GM08714 (cell line): Measurements from ENCODE around the gene VIPR2.
"Not testable (repeated sequence)": the region's sequence is repeated elsewhere in the genome, so short reads cannot be mapped to it uniquely, and the experiment has no call there.

ENCODE experiments used
- H3K4me3 ChIP-seq: fragments of 200-500 bp; sonication (Bioruptor generic); 2 replicates; pipeline ENCODE4 v1.5.1; 2014; ENCODE audit warnings: mild to moderate bottlenecking, low read length, inconsistent platforms
- ZNF274 ChIP-seq: IDR thresholded peaks from 2 replicates; pipeline ENCODE4 v1.6.1; 2012; ENCODE audit warnings: mild to moderate bottlenecking, low read depth, low read length

VIPR2 gene

DNA sequence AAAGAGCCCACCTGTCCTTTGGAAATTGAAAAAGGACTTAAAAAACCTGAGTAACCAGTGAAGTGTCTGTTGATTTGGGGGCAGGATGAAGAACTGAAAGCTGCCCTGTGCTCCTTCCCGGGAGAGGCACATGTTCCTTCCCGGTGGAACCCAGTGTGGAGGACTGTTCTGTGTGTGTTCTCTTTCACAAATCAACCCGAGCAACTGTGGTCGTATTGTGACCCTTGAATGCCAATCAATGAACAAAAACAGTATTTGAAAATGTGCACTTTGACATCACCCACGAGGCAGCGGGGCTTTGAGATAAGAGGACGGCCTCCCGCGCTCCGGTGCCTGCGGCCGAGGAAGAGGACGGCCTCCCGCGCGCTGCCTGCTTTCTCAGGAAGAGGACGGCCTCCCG lies 139.0 kb downstream of the VIPR2 start:
- no peak for TF ChIP-seq ZNF274
- peak overlapping the region; percentile 47; the same call in 1 of the 2 replicates for H3K4me3 ChIP-seq

DNA sequence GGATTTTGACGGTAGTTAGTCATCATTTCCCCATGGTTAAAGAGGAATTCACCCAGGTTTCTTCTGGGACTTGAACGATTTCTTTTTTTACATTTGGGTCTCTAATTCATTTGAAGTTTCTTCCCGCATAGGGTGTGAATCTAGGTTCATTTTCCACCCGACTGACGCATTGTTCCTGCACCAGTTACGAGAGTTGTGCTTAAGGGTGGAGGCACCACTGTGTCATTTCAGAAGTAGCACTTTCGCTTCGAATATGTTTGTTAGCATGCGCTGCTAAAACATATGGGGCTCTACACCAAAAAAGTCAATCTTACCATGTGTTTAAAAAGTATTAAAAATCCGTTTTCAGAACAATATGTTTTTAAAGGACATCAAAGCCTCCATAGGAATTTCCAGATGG lies 140.3 kb downstream of the VIPR2 start:
- no peak overlapping the region for H3K4me3 ChIP-seq

DNA sequence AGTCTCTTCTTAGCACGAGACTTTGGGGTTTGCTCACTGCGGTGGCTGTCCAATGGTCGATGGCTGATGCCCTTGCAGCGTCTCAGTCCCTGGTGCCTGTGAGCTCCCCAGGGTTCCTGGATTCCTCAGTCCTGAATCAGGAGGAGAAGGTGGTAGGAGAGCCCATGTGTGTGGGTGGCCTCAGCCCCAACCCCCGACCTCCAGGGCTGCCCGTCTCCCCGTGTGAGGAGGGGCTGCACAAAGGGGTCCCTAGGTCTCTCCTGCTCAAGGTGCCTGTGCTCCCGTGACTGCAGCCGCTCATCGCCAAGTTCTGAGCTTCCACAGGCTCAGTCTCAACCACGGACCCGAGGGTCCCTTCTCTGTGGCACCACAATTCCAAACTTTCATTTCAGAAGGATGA lies 142.9 kb downstream of the VIPR2 start:
- TF ChIP-seq ZNF274, result no peak
- H3K4me3 ChIP-seq, result no peak overlapping the region

More for the DNA sequence above, 140.3 kb downstream of the VIPR2 start:
- no peak for TF ChIP-seq ZNF274

DNA sequence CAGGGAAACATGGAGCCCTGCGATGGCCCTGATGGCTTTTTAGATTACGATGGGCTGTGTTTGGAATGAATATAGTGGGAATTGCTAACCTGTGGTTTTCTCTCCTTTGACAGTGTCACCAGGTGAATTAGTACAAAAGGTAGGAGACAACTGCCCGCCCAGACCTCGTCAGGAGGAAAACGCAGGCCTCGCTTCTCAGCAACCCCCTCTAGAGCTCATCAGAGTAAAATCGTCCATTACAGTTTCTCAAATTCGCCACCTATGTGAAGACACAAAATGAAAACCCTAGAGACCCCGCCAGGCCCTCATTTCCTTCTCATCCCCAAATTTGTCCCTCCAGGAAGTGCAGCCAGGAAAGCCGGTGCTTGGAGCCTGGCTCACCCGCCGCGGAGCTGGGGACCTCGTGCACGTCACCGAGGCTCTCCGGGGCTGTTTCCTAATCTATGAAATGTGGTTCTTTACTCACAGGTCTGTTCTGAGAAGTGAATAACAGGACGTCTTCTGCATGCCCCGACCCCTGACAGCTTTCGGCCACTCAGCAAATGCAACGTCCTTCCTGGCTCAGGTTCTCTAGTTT lies 143.7 kb downstream of the VIPR2 start:
- TF ChIP-seq ZNF274, result no peak
- H3K4me3 ChIP-seq, result no peak overlapping the region

DNA sequence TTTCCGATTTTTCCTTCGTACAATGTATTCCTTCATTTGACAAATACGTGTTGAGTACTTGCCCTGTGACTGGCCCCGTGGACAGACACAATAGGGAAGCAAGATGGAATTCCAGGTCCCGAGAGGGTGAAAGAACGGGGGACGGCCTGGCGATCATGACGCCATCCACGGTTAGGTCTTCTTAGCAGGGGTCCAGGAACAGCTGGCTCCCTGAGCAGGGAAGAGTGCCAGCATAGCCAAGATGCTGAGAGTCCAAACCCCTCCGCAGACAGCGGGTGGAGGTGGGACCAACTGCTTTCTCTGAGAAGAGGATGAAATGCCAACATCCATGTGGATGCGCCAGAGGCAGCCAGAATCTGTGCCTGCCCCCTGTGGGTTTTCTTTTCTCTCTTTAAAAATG lies 144.6 kb downstream of the VIPR2 start:
- TF ChIP-seq ZNF274, result no peak
- no peak overlapping the region for H3K4me3 ChIP-seq

DNA sequence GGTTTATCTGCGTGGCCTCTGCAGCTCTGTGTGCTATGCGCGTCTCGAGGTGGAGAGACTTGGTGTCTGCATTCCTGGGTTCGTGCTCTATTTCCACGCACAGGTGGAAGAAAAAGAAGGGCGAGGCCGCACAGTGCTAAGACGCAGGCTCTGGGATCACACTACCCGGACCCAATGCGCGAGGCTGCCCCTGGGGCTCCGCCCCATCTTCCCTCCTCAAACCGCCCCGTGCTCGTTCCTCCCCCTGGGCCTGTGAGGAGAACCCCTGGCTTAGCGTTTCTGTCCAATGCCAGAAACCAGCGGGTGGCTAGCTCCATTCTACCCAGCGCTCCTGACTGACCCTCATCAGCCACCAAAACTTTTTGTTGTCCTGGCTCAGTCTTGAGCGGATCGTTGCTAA lies 145.2 kb downstream of the VIPR2 start:
- TF ChIP-seq ZNF274, result no peak
- no peak overlapping the region for H3K4me3 ChIP-seq

DNA sequence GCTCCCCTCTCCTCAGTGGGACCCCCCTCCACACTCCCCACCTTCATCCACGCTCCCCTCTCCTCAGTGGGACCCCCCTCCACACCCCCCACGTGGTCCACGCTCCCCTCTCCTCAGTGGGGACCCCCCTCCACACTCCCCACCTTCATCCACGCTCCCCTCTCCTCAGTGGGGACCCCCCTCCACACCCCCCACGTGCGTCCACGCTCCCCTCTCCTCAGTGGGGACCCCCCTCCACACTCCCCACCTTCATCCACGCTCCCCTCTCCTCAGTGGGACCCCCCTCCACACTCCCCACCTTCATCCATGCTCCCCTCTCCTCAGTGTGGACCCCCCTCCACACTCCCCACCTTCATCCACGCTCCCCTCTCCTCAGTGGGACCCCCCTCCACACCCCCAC lies 146.4 kb downstream of the VIPR2 start:
- H3K4me3 ChIP-seq, result not testable (repeated sequence)

DNA sequence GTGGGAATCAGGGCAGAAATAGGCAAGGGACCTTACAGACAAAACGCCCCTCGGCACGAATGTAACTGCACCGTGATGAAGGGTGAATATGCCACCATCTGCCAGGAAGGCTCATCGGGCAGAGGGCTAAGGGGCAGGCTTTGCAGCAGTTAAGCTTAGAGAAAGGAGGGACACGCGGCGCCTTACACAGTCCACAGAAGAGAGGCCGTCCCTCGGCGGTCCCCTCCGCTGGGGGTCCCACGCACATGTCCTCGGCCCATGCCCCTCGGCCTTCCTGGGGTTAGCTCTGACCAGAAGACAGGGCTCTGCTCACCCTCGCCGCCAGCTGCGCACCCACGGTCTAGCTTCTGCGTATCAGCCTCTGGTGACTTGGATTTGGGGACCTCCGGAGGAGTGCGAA lies 147.2 kb downstream of the VIPR2 start:
- TF ChIP-seq ZNF274, result no peak
- no peak overlapping the region for H3K4me3 ChIP-seq

DNA sequence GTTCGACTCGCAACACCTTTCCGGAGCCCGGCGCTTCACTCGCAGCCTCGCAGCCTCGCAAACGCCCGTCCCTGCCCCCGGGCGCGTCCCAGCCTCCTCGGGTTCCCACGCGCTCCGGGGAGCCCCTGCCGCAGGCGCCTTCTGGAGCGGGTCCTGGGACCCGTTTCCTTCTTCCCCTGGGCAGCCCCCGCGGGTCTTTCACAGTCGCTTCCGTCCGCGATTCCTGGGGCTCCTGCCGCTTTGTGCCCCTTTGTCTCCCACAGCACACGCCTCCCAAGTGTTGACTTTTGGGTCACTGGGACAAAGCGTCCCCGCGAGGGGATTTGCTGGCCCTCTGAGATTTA lies 147.6 kb downstream of the VIPR2 start:
- TF ChIP-seq ZNF274, result no peak
- H3K4me3 ChIP-seq, result no peak overlapping the region

DNA sequence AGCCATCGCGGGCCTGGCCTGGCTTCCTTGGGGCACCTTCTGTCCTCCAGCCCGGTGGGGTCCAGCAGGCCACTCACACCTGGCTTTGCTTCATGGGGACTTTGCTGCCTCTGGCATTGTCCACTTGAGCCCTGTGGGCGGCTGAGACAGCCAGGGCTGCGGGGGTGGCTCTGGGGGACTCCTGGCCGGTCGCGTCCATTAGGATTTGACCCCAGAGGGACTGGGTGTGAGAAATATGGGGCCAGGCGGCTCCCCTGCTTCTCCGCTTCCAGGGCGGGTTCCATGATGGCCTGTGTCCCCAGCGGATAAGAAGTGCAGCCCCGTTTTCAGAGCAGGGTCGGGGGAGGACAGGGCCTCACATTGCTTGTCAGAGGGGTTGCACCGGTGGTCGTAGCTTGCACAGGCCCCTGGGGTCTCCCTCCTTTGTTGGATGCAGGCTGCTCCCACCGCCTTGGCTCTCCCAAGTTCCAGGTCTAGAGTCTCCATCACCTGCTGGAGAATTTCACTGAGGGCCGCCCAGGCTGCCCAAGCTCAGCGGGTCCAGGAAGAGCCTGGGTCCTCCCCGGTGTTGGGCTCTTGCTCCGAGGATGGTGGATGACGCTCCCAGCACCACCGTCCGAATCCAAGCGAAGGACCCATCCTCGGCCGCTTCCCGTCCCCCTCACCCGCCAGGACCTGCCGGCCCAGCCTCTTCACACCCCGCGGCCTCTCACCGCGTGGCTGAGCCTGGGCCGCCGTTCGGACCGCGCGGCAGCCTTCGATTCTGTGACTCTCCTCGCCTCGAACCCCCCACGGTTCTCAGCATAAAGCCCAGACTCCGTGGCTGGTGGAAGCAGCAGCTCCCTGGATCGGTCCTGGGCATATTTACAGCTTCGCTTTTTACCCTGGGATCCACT lies 148.2 kb downstream of the VIPR2 start:
- no peak for TF ChIP-seq ZNF274
- H3K4me3 ChIP-seq, result no peak overlapping the region

DNA sequence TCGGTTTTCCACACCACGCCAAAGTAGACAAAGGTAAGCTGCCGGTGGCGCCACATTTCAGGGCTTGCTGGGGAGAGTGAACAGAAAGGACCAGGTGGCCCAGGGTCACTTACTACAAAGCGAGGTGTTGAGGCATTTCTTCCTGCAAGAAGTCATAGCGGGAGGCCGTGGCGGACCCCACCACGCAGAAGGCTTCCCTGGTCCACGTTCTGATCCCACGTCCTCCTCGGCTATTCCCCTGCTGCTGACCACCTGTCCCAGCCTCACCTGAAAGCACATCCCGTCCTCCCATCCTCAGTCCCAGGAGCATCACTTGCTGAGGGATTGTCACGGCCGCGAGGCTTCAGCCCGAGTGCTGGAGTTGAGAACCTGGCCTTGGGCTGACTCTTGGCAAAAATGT lies 149.2 kb downstream of the VIPR2 start:
- no peak for TF ChIP-seq ZNF274
- H3K4me3 ChIP-seq, result no peak overlapping the region

DNA sequence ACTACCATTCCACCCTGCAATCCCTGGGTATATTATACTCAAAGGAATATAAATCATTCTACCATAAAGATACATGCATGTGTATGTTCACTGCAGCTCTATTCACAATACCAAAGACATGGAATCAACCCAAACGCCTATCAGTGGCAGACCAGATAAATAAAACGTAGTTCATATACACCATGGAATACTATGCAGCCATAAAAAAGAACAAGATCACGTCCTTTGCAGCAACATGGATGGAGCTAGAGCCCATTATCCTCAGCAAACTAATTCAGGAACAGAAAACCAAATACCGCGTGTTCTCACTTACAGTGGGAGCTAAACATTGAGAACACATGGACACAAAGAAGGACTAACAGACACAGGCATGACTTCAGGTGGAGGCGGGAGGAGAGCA lies 150.0 kb downstream of the VIPR2 start:
- no peak overlapping the region for H3K4me3 ChIP-seq
- TF ChIP-seq ZNF274, result no peak

DNA sequence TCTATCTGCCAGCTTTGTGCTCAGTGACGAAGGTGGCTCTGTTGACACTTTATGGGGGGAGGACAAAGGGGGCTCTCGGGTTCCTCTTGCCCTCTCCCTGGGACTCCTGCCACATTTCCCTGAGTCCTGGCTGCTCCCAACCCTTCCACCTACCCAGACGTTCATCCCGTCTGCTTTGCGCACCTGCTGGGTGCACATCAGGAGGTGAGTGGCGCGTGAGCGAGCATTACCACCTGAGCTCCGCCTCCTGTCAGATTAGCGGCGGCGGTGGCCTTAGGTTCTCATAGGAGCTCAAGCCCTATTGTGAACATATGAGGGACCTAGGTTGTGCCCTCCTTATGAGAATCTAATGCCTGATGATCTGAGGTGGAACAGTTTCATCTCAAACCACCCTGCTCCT lies 151.1 kb downstream of the VIPR2 start:
- no peak overlapping the region for H3K4me3 ChIP-seq
- TF ChIP-seq ZNF274, result no peak

DNA sequence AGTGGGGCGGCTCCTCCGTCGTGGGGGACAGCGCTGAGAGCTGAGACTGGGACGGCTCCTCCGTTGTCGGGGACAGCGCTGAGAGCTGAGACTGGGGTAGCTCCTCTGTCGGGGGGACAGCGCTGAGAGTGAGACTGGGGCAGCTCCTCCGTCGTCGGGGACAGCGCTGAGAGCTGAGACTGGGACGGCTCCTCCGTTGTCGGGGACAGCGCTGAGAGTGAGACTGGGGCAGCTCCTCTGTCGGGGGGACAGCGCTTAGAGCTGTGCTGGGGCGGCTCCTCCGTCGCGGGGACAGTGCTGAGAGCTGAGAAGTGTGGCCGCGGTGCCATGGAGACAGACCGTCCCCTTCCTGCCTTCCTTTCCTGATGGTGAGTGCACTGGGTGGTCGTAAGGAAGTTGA lies 151.9 kb downstream of the VIPR2 start:
- no peak for TF ChIP-seq ZNF274
- no peak overlapping the region for H3K4me3 ChIP-seq

DNA sequence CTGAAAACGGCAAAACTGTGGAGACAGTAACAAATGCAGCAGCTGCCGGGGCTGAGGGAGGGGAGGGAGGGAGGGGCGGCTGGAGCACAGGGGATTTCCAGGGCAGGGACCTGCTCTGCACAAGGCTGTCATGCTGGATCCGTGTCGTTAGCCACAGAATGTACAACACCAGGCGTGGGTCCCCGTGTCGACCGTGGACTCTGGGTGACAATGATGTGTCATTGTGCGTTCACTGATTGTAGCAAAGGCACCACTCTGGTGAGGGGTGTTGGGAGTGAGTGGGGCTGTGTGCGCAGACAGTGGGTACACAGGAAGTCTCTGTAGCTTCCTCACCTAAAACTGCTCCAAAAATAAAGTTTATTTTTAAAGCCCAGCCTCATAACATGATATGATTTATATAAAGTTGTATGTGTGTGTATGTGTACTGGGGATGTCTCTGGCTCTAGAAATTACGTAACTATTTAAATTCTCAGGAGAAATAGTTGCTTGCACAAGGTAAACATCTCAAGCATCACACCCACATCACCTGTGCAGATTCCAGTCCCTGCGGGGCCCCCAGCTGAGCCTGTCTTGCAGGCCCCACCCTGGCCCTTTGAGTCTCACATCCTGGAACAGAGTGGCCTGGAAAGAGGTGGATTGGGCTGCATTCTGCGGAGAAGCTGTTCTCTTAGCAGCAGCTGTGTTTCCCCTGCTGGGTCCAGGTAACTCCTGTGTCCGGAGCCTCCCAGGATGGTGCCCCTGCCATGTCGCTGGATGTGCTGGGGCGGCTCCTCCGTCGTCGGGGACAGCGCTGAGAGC lies 152.6 kb downstream of the VIPR2 start:
- TF ChIP-seq ZNF274, result no peak
- no peak overlapping the region for H3K4me3 ChIP-seq
